PC-3 (cell line): Measurements from ENCODE around the gene RP9. TPM values are rescaled to one million over a fixed set of nuclear protein-coding genes. Genes with fewer than 3 reads are reported as not detected.

ENCODE experiments used
- ATAC-seq: fragments of 200-7000 bp; cut with Tn5 transposase; 2 replicates; pipeline ENCODE4 v1.9.1; 2020; ENCODE audit warnings: mild to moderate bottlenecking, moderate library complexity
- BruUV-seq: library from RNA; stranded (reverse); fragments of 400-500 nt; replicated peaks from 2 replicates; lab custom pipeline; 2021; lab: Mats Ljungman, UMichigan
- CTCF ChIA-PET: fragments of 300-600 bp; sonication (Branson Sonifier 250); formaldehyde crosslinking; loops from one replicate; lab custom pipeline; 2022; ENCODE audit warnings: antibody characterized with exemption; lab: Charles Lee
- POLR2A ChIA-PET: fragments of 300-600 bp; sonication (Branson Sonifier 250); formaldehyde crosslinking; loops from one replicate; lab custom pipeline; 2022; ENCODE audit warnings: antibody characterized with exemption; ENCODE audit not compliant: unreplicated experiment; lab: Charles Lee
- DNase-seq: peaks from one replicate; pipeline ENCODE4 v3.0.0-alpha.2; 2015
- H2AFZ ChIP-seq: fragments of 300-600 bp; sonication (generic); 2 replicates; pipeline ENCODE4 v1.6.0; 2016; ENCODE audit warnings: antibody characterized with exemption, low read length
- H3F3A ChIP-seq: fragments of 300-600 bp; sonication (generic); one replicate; pipeline ENCODE4 v1.6.0; 2017; ENCODE audit warnings: antibody characterized with exemption, low read length, control low read depth, mild to moderate bottlenecking; ENCODE audit not compliant: unreplicated experiment
- H3K27ac ChIP-seq: fragments of 300-600 bp; sonication (generic); 2 replicates; pipeline ENCODE4 v1.5.1; 2016; ENCODE audit warnings: mild to moderate bottlenecking, low read length
- H3K27me3 ChIP-seq: fragments of 300-600 bp; sonication (generic); 2 replicates; pipeline ENCODE4 v1.6.1; 2016; ENCODE audit warnings: low read length, mixed read lengths
- H3K36me3 ChIP-seq: fragments of 300-600 bp; sonication (generic); 2 replicates; pipeline ENCODE4 v1.6.1; 2016; ENCODE audit warnings: low read depth, mixed run types, low read length, mixed read lengths
- H3K4me1 ChIP-seq: fragments of 300-600 bp; sonication (generic); 2 replicates; pipeline ENCODE4 v1.5.1; 2016; ENCODE audit warnings: low read length; ENCODE audit not compliant: insufficient read depth
- H3K4me2 ChIP-seq: fragments of 300-600 bp; sonication (generic); 2 replicates; pipeline ENCODE4 v1.6.0; 2016; ENCODE audit warnings: low read length
- H3K4me3 ChIP-seq: fragments of 300-600 bp; sonication (generic); 2 replicates; pipeline ENCODE4 v1.5.1; 2016; ENCODE audit warnings: mild to moderate bottlenecking, low read length, mixed read lengths
- H3K79me2 ChIP-seq: fragments of 300-600 bp; sonication (generic); 2 replicates; pipeline ENCODE4 v1.6.1; 2017; ENCODE audit warnings: low read length, mixed read lengths
- H3K9ac ChIP-seq: fragments of 300-600 bp; sonication (generic); 2 replicates; pipeline ENCODE4 v1.6.0; 2016; ENCODE audit warnings: mild to moderate bottlenecking, low read length
- H3K9me2 ChIP-seq: fragments of 300-600 bp; sonication (generic); replicated peaks from 2 replicates; pipeline ENCODE4 v1.6.1; 2016; ENCODE audit warnings: mixed run types, low read length, mixed read lengths
- H3K9me3 ChIP-seq: fragments of 300-600 bp; sonication (generic); 2 replicates; pipeline ENCODE4 v1.6.1; 2016; ENCODE audit warnings: low read length, mixed read lengths
- H4K20me1 ChIP-seq: fragments of 300-600 bp; sonication (generic); 2 replicates; pipeline ENCODE4 v1.6.1; 2016; ENCODE audit warnings: low read length, mixed read lengths
- EZH2 ChIP-seq: fragments of 300-600 bp; sonication (generic); IDR thresholded peaks from one replicate; pipeline ENCODE4 v1.6.1; 2017; ENCODE audit warnings: antibody characterized with exemption, mild to moderate bottlenecking, low read length; ENCODE audit not compliant: unreplicated experiment
- EZH2phosphoT487 ChIP-seq: fragments of 300-600 bp; sonication (generic); IDR thresholded peaks from 2 replicates; pipeline ENCODE4 v1.6.1; 2018; ENCODE audit warnings: mild to moderate bottlenecking, antibody characterized with exemption, low read length, borderline replicate concordance
- intact Hi-C: fragments of 100-400 bp; cut with micrococcal nuclease; formaldehyde crosslinking; loops from 2 replicates; pipeline ENCODE4 v1.9.0; 2023
- total RNA-seq: library from RNA; depleted of rRNA; stranded (reverse); fragments of >200 nt; gene quantifications from 2 replicates; pipeline ENCODE4 v1.2.3, GENCODE V29; 2014
- TF ChIP-seq, protein P1 (sequence below): fragments of 300-600 bp; sonication (generic); conservative IDR thresholded peaks from 2 replicates; pipeline ENCODE4 v1.5.1; 2017; ENCODE audit warnings: antibody characterized with exemption, low read depth, mild to moderate bottlenecking, low read length

Gene RP9
- total RNA-seq, 1 experiment from 2014 or later = 33.9 TPM

DNA sequence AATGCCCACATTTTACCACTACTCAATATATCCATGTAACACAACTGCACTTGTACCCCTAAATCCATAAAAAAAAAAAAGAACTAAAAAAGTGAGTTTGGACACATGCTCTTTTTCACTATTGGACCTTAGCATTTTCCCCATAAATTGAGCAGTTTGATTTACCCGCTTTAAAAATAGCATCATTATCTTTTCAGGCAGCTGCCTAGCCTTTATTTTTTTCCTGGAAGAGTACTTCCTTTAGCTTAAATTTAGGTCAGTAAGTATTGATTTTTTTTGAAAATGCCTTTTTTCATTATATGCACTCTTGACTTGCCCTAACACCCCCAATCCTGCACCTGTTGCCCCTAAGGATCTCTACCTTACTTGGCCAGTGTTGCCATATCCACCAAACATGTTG, 41.3 kb downstream of the RP9 start:
- H3K9me3 ChIP-seq = peaks cover 18% of the 10 kb centered on the region
- H3K4me2 ChIP-seq = no peak overlapping the region
- DNase-seq = no peak
- H2AFZ ChIP-seq = no peak overlapping the region
- H3K4me3 ChIP-seq = no peak overlapping the region
- no peaks in the 10 kb centered on the region for H3F3A ChIP-seq
- H3K9me2 ChIP-seq = no peaks in the 10 kb centered on the region
- H3K79me2 ChIP-seq = no peaks in the 10 kb centered on the region
- no peak for ATAC-seq
- TF ChIP-seq EZH2 (no peak), EZH2phosphoT487 (no peak)
- TF ChIP-seq, protein P1, sequence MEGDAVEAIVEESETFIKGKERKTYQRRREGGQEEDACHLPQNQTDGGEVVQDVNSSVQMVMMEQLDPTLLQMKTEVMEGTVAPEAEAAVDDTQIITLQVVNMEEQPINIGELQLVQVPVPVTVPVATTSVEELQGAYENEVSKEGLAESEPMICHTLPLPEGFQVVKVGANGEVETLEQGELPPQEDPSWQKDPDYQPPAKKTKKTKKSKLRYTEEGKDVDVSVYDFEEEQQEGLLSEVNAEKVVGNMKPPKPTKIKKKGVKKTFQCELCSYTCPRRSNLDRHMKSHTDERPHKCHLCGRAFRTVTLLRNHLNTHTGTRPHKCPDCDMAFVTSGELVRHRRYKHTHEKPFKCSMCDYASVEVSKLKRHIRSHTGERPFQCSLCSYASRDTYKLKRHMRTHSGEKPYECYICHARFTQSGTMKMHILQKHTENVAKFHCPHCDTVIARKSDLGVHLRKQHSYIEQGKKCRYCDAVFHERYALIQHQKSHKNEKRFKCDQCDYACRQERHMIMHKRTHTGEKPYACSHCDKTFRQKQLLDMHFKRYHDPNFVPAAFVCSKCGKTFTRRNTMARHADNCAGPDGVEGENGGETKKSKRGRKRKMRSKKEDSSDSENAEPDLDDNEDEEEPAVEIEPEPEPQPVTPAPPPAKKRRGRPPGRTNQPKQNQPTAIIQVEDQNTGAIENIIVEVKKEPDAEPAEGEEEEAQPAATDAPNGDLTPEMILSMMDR = no peak
- no TSS peak for BruUV-seq
- H3K27me3 ChIP-seq = no peaks in the 10 kb centered on the region
- 0 out of 2 replicates have a peak, but pooled peaks cover 6% of the 10 kb centered on the region for H3K4me1 ChIP-seq
- H3K9ac ChIP-seq = no peak overlapping the region
- H3K36me3 ChIP-seq = no peaks in the 10 kb centered on the region; the same call in 1 of the 2 replicates
- ChIA-PET CTCF (no interaction called here), POLR2A (no interaction called here)
- H3K27ac ChIP-seq = no peak overlapping the region
- no peaks in the 10 kb centered on the region for H4K20me1 ChIP-seq
- intact Hi-C loops = no loop called here

DNA sequence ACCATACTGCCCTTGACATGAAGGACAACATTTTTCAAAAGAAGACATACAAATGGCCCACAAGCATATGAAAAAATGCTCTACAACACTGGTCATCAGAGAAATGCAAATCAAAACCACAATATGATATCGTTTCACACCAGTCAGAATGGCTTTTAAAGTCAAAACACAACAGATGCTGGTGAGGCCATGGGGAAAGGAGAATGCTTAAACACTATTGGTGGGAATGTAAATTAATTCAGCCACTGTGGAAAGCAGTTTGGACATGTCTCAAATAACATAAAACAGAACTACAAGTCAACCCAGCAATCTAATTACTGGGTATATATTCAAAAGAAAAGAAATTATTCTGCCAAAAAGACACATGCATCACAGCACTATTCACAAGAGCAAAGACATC, 42.4 kb downstream of the RP9 start:
- intact Hi-C loops = no loop called here
- Histone ChIP-seq H3K9me2 (no peaks in the 10 kb centered on the region), H3K4me3 (no peak overlapping the region), H4K20me1 (0 out of 2 replicates have a peak, but pooled peaks cover under 1% of the 10 kb centered on the region), H3K27ac (no peak overlapping the region), H3K4me2 (no peak overlapping the region), H3K9me3 (peaks cover 18% of the 10 kb centered on the region), H3K36me3 (no peaks in the 10 kb centered on the region; the same call in 1 of the 2 replicates), H3K9ac (no peak overlapping the region), H3K27me3 (no peaks in the 10 kb centered on the region), H3K79me2 (peaks cover 8% of the 10 kb centered on the region), H3F3A (no peaks in the 10 kb centered on the region), H3K4me1 (0 out of 2 replicates have a peak, but pooled peaks cover 6% of the 10 kb centered on the region), H2AFZ (no peak overlapping the region)
- ATAC-seq = no peak
- CTCF ChIA-PET = interaction anchor here (0.5 kb wide), 1 partner anchor 20 kb away, joined by 5 read pairs; no protein-coding TSS in a partner anchor
- BruUV-seq = no TSS peak
- no peak for DNase-seq
- TF ChIP-seq EZH2phosphoT487 (no peak), EZH2 (no peak)
- TF ChIP-seq, protein P1 = no peak
- POLR2A ChIA-PET = no interaction called here

DNA sequence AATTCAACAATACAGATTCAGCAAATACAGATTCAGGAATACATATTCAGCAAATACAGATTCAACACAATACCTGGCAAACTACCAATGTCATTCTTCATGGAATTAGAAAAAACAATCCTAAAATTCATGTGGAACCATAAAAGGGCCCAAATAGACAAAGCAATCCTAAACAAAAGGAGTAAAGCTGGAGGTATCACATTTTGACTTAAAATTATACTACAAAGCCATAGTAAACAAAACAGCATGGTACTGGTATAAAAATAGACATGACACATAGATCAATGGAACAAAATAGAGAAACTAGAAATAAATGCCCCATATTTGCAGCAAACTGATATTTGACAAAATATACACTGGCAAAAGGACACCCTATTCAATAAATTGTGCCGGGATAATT, 43.2 kb downstream of the RP9 start:
- ATAC-seq (no peak), DNase-seq (no peak)
- H3K4me1 ChIP-seq = peaks cover 9% of the 10 kb centered on the region; the same call in 1 of the 2 replicates
- H3K4me2 ChIP-seq = no peak overlapping the region
- peaks cover 9% of the 10 kb centered on the region for H4K20me1 ChIP-seq
- intact Hi-C loops = no loop called here
- ChIA-PET POLR2A (no interaction called here), CTCF (no interaction called here)
- H3K36me3 ChIP-seq = no peaks in the 10 kb centered on the region; the same call in 1 of the 2 replicates
- peaks cover 15% of the 10 kb centered on the region for H3K79me2 ChIP-seq
- BruUV-seq = no TSS peak
- no peaks in the 10 kb centered on the region for H3F3A ChIP-seq
- no peaks in the 10 kb centered on the region for H3K9me2 ChIP-seq
- H3K4me3 ChIP-seq = no peak overlapping the region
- H3K9ac ChIP-seq = no peak overlapping the region
- no peak overlapping the region for H2AFZ ChIP-seq
- TF ChIP-seq, protein P1 = no peak
- TF ChIP-seq EZH2phosphoT487 (no peak), EZH2 (no peak)
- H3K27me3 ChIP-seq = no peaks in the 10 kb centered on the region
- peaks cover 18% of the 10 kb centered on the region for H3K9me3 ChIP-seq
- H3K27ac ChIP-seq = no peak overlapping the region
